ENCODE data around the gene REC8.
"Not testable (repeated sequence)": the region's sequence is repeated elsewhere in the genome, so short reads cannot be mapped to it uniquely, and the experiment has no call there.

Gene REC8

GRCh38 chr14:24185026-24185425, 13.1 kb downstream of the REC8 start:
- FAIRE-seq = no peak

- no peak for FAIRE-seq
Measured at GRCh38 chr14:24185741-24186140, 13.9 kb downstream of the REC8 start.

- FAIRE-seq = no peak
Measured at GRCh38 chr14:24186831-24187538, 15.1 kb downstream of the REC8 start.

- no peak for FAIRE-seq
Measured at GRCh38 chr14:24187539-24187915, 15.6 kb downstream of the REC8 start.

GRCh38 chr14:24188251-24189058, 16.6 kb downstream of the REC8 start, which contains the start of gene IPO4:
Gene IPO4 (minus strand): TSS chr14:24188816. CDS start chr14:24188787, 29 bp downstream.
- no peak for FAIRE-seq

GRCh38 chr14:24189059-24189375, 17.1 kb downstream of the REC8 start:
- FAIRE-seq = no peak

GRCh38 chr14:24189460-24189859, 17.6 kb downstream of the REC8 start:
- no peak for FAIRE-seq

GRCh38 chr14:24190416-24190815, 18.5 kb downstream of the REC8 start:
- no peak for FAIRE-seq

- FAIRE-seq = no peak
Measured at GRCh38 chr14:24192933-24193332, 21.1 kb downstream of the REC8 start.

GRCh38 chr14:24194186-24194872, 22.4 kb downstream of the REC8 start:
- FAIRE-seq = no peak

GRCh38 chr14:24194873-24195185, 22.9 kb downstream of the REC8 start:
- FAIRE-seq = no peak

GRCh38 chr14:24195186-24196070, 23.5 kb downstream of the REC8 start, which contains the start of gene TM9SF1:
Gene TM9SF1 (minus strand): TSS chr14:24195441. CDS start chr14:24195019, 422 bp downstream.
- FAIRE-seq = no peak

- FAIRE-seq = no peak
Measured at GRCh38 chr14:24196071-24197055, 24.5 kb downstream of the REC8 start.

- FAIRE-seq = no peak
Measured at GRCh38 chr14:24197056-24197450, 25.2 kb downstream of the REC8 start.

GRCh38 chr14:24198814-24199524, 27.1 kb downstream of the REC8 start:
- no peak for FAIRE-seq

GRCh38 chr14:24202538-24202937, 30.7 kb downstream of the REC8 start:
- FAIRE-seq = not testable (repeated sequence)

- FAIRE-seq = not testable (repeated sequence)
Measured at GRCh38 chr14:24203249-24203886, 31.5 kb downstream of the REC8 start.

GRCh38 chr14:24204163-24205146, 32.6 kb downstream of the REC8 start:
- no peak for FAIRE-seq
